Measurements from ENCODE around the gene INPP4A.

INPP4A gene

GRCh38 chr2:98571796-98572195 lies 127.1 kb downstream of the INPP4A start:
- Histone ChIP-seq H3K4me3 (ENCODE audit: low read depth in 1 of 2, low read length in 1 of 2) (no peak overlapping the region), H3K9me3 (no peaks in the 10 kb centered on the region), H3K4me1 (ENCODE audit: control insufficient read depth in 1 of 2, insufficient read depth in 1 of 2, low read depth in 1 of 2, low read length in 1 of 2) (no peaks in the 10 kb centered on the region), H3K36me3 (peaks cover 100% of the 10 kb centered on the region), H3K27me3 (no peaks in the 10 kb centered on the region), H3K27ac (no peak overlapping the region)
- TF ChIP-seq CTCF (IDR thresholded peaks at IDR 0.05), result no peak

GRCh38 chr2:98572211-98572610 lies 127.6 kb downstream of the INPP4A start:
- Histone ChIP-seq H3K27ac (no peak overlapping the region), H3K4me1 (ENCODE audit: control insufficient read depth in 1 of 2, insufficient read depth in 1 of 2, low read depth in 1 of 2, low read length in 1 of 2) (no peaks in the 10 kb centered on the region), H3K4me3 (ENCODE audit: low read depth in 1 of 2, low read length in 1 of 2) (no peak overlapping the region), H3K9me3 (no peaks in the 10 kb centered on the region), H3K27me3 (no peaks in the 10 kb centered on the region), H3K36me3 (peaks cover 100% of the 10 kb centered on the region)
- no peak for TF ChIP-seq CTCF (IDR thresholded peaks at IDR 0.05)

- TF ChIP-seq CTCF (IDR thresholded peaks at IDR 0.05), result no peak
These were observed 128.0 kb downstream of the INPP4A start for GRCh38 chr2:98572676-98573075.

GRCh38 chr2:98573426-98573825 lies 128.8 kb downstream of the INPP4A start:
- Histone ChIP-seq H3K27me3 (no peaks in the 10 kb centered on the region), H3K4me1 (ENCODE audit: control insufficient read depth in 1 of 2, insufficient read depth in 1 of 2, low read depth in 1 of 2, low read length in 1 of 2) (no peaks in the 10 kb centered on the region), H3K9me3 (no peaks in the 10 kb centered on the region), H3K36me3 (peaks cover 100% of the 10 kb centered on the region), H3K27ac (no peak overlapping the region), H3K4me3 (ENCODE audit: low read depth in 1 of 2, low read length in 1 of 2) (no peak overlapping the region)
- TF ChIP-seq CTCF (IDR thresholded peaks at IDR 0.05), result no peak

More at GRCh38 chr2:98572676-98573075, 128.0 kb downstream of the INPP4A start:
- no peaks in the 10 kb centered on the region for H3K4me1 ChIP-seq (ENCODE audit: control insufficient read depth in 1 of 2, insufficient read depth in 1 of 2, low read depth in 1 of 2, low read length in 1 of 2)
- no peaks in the 10 kb centered on the region for H3K27me3 ChIP-seq
- H3K27ac ChIP-seq, result no peak overlapping the region
- peaks cover 100% of the 10 kb centered on the region for H3K36me3 ChIP-seq
- no peak overlapping the region for H3K4me3 ChIP-seq (ENCODE audit: low read depth in 1 of 2, low read length in 1 of 2)
- no peaks in the 10 kb centered on the region for H3K9me3 ChIP-seq

GRCh38 chr2:98576666-98577312 lies 132.1 kb downstream of the INPP4A start:
- Histone ChIP-seq H3K27me3 (no peaks in the 10 kb centered on the region), H3K36me3 (peaks cover 98% of the 10 kb centered on the region)
- TF ChIP-seq CTCF (IDR thresholded peaks at IDR 0.05), result no peak

More at GRCh38 chr2:98576666-98577312, 132.1 kb downstream of the INPP4A start:
- H3K27ac ChIP-seq, result no peak overlapping the region
- H3K9me3 ChIP-seq, result no peaks in the 10 kb centered on the region
- no peak overlapping the region for H3K4me3 ChIP-seq (ENCODE audit: low read depth in 1 of 2, low read length in 1 of 2)
- H3K4me1 ChIP-seq (ENCODE audit: control insufficient read depth in 1 of 2, insufficient read depth in 1 of 2, low read depth in 1 of 2, low read length in 1 of 2), result no peaks in the 10 kb centered on the region

Measured in neutrophil (primary cell).